SK-N-SH (cell line): Measurements from ENCODE around the gene GAPVD1. TPM values are rescaled to one million over a fixed set of nuclear protein-coding genes. Genes with fewer than 3 reads are reported as not detected.

Source experiments
- CTCF ChIA-PET: fragments of 300-600, 350-600 bp; formaldehyde crosslinking; extraction: SDS; loops from one replicate; lab custom pipeline; 2021; lab: Yijun Ruan, JAX
- POLR2A ChIA-PET: fragments of 350-600 bp; sonication (Branson Sonifier 250); formaldehyde crosslinking; extraction: SDS; loops from one replicate; lab custom pipeline; 2020; ENCODE audit warnings: antibody characterized with exemption, inconsistent platforms; lab: Yijun Ruan, JAX
- DNase-seq: peaks from one replicate; pipeline ENCODE4 v3.0.0; 2012
- H2AFZ ChIP-seq: fragments of 200-600 bp; sonication (generic); 2 replicates; pipeline ENCODE4 v1.8.1; 2016; ENCODE audit warnings: antibody characterized with exemption, mild to moderate bottlenecking, low read depth
- H3F3A ChIP-seq: fragments of 200-600 bp; sonication (generic); replicated peaks from 2 replicates; pipeline ENCODE3; 2016; ENCODE audit warnings: antibody characterized with exemption, mild to moderate bottlenecking; ENCODE audit not compliant: insufficient read depth
- H3K27ac ChIP-seq, 2 experiments: fragments of 200-500 bp in 1 of 2; fragments of 200-600 bp in 1 of 2; sonication (Bioruptor generic) in 1 of 2; sonication (generic), shearing (Covaris generic) in 1 of 2; 2 replicates each; pipeline versions ENCODE4 v1.5.1 to v1.6.1; 2014 to 2016; ENCODE audit warnings: low read depth in 2 of 2, inconsistent platforms in 1 of 2, low read length in 1 of 2, mild to moderate bottlenecking in 1 of 2, mixed read lengths in 1 of 2
- H3K27me3 ChIP-seq: fragments of 200-600 bp; sonication (generic), shearing (Covaris generic); 2 replicates; pipeline ENCODE4 v1.6.1; 2016; ENCODE audit warnings: mixed run types; ENCODE audit not compliant: insufficient read depth
- H3K36me3 ChIP-seq, 2 experiments: fragments of 200-500 bp in 1 of 2; fragments of 200-600 bp in 1 of 2; sonication (Bioruptor generic) in 1 of 2; sonication (generic) in 1 of 2; replicated peaks in 1 of 2; 2 replicates each; pipeline versions ENCODE3 to v1.5.1; 2014 to 2016; ENCODE audit warnings: low read length in 1 of 2, mild to moderate bottlenecking in 1 of 2; ENCODE audit not compliant: insufficient read depth in 2 of 2, control insufficient read depth in 1 of 2
- H3K4me1 ChIP-seq, 2 experiments: fragments of 200-500 bp in 1 of 2; fragments of 200-600 bp in 1 of 2; sonication (Bioruptor generic) in 1 of 2; sonication (generic), shearing (Covaris generic) in 1 of 2; 2 replicates each; pipeline versions ENCODE4 v1.5.1 to v1.6.1; 2014 to 2016; ENCODE audit warnings: low read depth in 1 of 2, low read length in 1 of 2, mixed run types in 1 of 2; ENCODE audit not compliant: insufficient read depth in 2 of 2, control insufficient read depth in 1 of 2
- H3K4me2 ChIP-seq: fragments of 200-600 bp; sonication (generic), shearing (Covaris generic); 2 replicates; pipeline ENCODE4 v1.6.1; 2017; ENCODE audit warnings: mixed run types
- H3K4me3 ChIP-seq, 2 experiments: fragments of 200-500 bp in 1 of 2; fragments of 200-600 bp in 1 of 2; sonication (Bioruptor generic) in 1 of 2; sonication (generic), shearing (Covaris generic) in 1 of 2; 2 replicates each; pipeline versions ENCODE4 v1.5.1 to v1.8.1; 2014 to 2016; ENCODE audit warnings: low read depth in 2 of 2, inconsistent platforms in 1 of 2, low read length in 1 of 2, mild to moderate bottlenecking in 1 of 2, mixed read lengths in 1 of 2, moderate library complexity in 1 of 2
- H3K79me2 ChIP-seq: fragments of 200-600 bp; sonication (generic); 2 replicates; pipeline ENCODE4 v1.8.1; 2017; ENCODE audit warnings: mild to moderate bottlenecking; ENCODE audit not compliant: insufficient read depth
- H3K9ac ChIP-seq: fragments of 200-600 bp; sonication (generic); 2 replicates; pipeline ENCODE4 v1.6.1; 2017; ENCODE audit warnings: mixed run types
- H3K9me2 ChIP-seq: fragments of 200-600 bp; sonication (generic); 2 replicates; pipeline ENCODE4 v1.6.1; 2017; ENCODE audit warnings: mixed run types
- H3K9me3 ChIP-seq: fragments of 200-600 bp; sonication (generic); 2 replicates; pipeline ENCODE4 v1.6.1; 2017; ENCODE audit warnings: mixed run types, mild to moderate bottlenecking, moderate library complexity
- H4K20me1 ChIP-seq: fragments of 200-600 bp; sonication (generic); 2 replicates; pipeline ENCODE4 v1.6.1; 2017; ENCODE audit warnings: mild to moderate bottlenecking, mixed run types; ENCODE audit not compliant: insufficient read depth
- EP300 ChIP-seq, 2 experiments: IDR thresholded peaks; 2 replicates each; pipeline versions ENCODE4 v1.4.0 to v1.6.1; 2012; ENCODE audit warnings: borderline replicate concordance in 1 of 2, low read depth in 1 of 2, low read length in 1 of 2
- FOSL2 ChIP-seq: IDR thresholded peaks from 2 replicates; pipeline ENCODE4 v1.4.0; 2012; ENCODE audit warnings: low read depth, mild to moderate bottlenecking, moderate library complexity, borderline replicate concordance
- NFIC ChIP-seq: IDR thresholded peaks from 2 replicates; pipeline ENCODE4 v1.4.0; 2012; ENCODE audit warnings: borderline replicate concordance
- NRF1 ChIP-seq: IDR thresholded peaks from 2 replicates; pipeline ENCODE4 v1.6.1; 2012; ENCODE audit warnings: low read depth, mild to moderate bottlenecking, low read length
- RCOR1 ChIP-seq: fragments of 150-350 bp; IDR thresholded peaks from 2 replicates; pipeline ENCODE4 v1.6.1; 2017; ENCODE audit warnings: antibody characterized with exemption, low read length
- RXRA ChIP-seq: IDR thresholded peaks from 2 replicates; pipeline ENCODE4 v1.4.0; 2012; ENCODE audit warnings: low read depth, mild to moderate bottlenecking, borderline replicate concordance
- WGBS: methylation state at CpG from one replicate; pipeline ENCODE4 v1.1.6; 2017; ENCODE audit warnings: low lambda C conversion rate; 5-methylcytosine and 5-hydroxymethylcytosine counted together
- polyA plus RNA-seq, 3 experiments: library from polyadenylated mRNA; depleted of rRNA; stranded (reverse); fragments of >200 nt; gene quantifications; 2 replicates each; pipeline ENCODE4 v1.2.3, GENCODE V29; 2012
- TF ChIP-seq, protein P1 (sequence below): fragments of 200-600 bp; sonication (generic); IDR thresholded peaks from 2 replicates; pipeline ENCODE4 v1.6.1; 2017; ENCODE audit warnings: antibody characterized with exemption, mild to moderate bottlenecking, moderate library complexity
- TF ChIP-seq, protein P2 (sequence below): IDR thresholded peaks from 2 replicates; pipeline ENCODE4 v1.6.1; 2012; ENCODE audit warnings: mild to moderate bottlenecking, low read depth, low read length, moderate library complexity

The GAPVD1 gene
- polyA plus RNA-seq, 1 of the 3 experiments (the other 2 are of a cell fraction), result 10.5 TPM

DNA sequence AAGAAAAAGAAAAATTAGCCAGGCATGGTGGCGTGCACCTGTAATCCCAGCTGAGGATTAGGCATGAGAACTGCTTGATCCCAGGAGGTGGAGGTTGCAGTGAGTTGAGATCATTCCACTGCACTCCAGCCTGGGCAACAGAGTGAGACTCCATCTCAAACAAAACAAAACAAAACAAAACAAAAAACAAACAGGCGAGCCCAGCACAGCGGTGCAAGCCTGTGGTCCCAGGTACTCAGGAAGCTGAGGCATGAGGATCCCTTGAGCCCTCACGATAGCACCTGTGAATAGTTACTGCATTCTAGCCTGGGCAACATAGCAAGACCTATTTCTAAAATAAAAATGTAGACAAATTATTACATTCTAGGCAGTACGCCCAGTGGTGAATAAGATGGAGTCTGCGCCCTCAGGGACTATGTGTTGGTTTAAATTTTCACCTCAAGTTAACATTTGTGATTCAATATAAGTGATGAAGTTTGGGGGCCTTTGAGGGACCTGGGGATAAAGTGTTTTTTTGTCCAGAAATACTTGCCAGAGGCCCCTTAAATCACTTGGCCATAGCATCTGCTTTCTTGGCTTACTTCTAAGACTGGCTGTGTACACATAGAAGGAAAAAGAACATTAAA is 3.4 kb upstream of the GAPVD1 start:
- H3K9me3 ChIP-seq, result no peaks in the 10 kb centered on the region
- H3K27me3 ChIP-seq, result no peaks in the 10 kb centered on the region
- H4K20me1 ChIP-seq, result no peaks in the 10 kb centered on the region; the same call in 1 of the 2 replicates
- ChIA-PET POLR2A (no interaction called here), CTCF (no interaction called here)
- no peaks in the 10 kb centered on the region for H3K36me3 ChIP-seq
- H3F3A ChIP-seq, result no peaks in the 10 kb centered on the region
- no peaks in the 10 kb centered on the region for H3K9me2 ChIP-seq
- WGBS, result 93% methylated on average over 6 of the region's 6 CpGs
- no peaks in the 10 kb centered on the region; a peak in 1 of 4 replicates for H3K4me1 ChIP-seq
- H2AFZ ChIP-seq, result no peak overlapping the region
- H3K79me2 ChIP-seq, result peaks cover 16% of the 10 kb centered on the region
- no peak overlapping the region for H3K4me2 ChIP-seq
- no peak for DNase-seq
- no peak overlapping the region for H3K9ac ChIP-seq
- H3K27ac ChIP-seq, result no peak overlapping the region
- no peak overlapping the region for H3K4me3 ChIP-seq
- TF ChIP-seq RCOR1 (no peak), FOSL2 (no peak), NRF1 (no peak)

DNA sequence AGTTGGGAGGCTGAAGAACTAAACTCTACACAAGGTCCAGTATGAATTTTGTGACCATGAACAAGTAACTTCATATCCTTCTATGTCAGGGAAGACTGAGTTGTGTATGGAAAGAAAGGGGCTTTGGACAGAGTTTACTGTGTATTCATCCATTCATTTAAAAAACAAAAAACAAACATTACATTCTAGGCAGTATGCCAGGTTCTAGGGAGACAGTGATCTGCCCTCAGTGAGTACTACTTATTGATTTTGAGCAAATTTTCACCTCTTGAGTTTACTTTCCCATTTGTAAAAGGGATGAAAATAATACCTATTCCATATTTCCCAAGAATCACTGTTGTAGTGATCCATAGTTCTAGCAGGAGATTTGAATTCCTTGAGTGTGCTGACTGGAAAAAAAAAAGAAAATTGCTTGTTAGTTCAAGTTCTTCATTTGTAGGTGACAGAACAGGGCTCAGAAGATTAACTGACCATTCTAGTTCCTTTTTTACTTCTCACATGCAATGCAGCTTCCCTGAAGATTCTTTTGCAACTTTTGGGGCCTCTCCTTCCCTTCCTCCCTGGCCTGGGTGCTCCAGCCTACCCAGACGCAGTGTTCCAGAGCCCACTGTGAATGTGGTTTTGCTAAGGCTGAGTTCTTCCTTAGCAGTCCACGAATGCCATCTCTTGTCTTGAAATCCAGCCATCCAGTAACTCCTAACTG is 2.6 kb upstream of the GAPVD1 start:
- ChIA-PET POLR2A (no interaction called here), CTCF (no interaction called here)
- no peaks in the 10 kb centered on the region for H3K9me3 ChIP-seq
- no peak for TF ChIP-seq EP300 (IDR thresholded peaks at IDR 0.05; ENCODE audit: borderline replicate concordance in 1 of 2, low read depth in 1 of 2, low read length in 1 of 2)
- TF ChIP-seq, protein P1, sequence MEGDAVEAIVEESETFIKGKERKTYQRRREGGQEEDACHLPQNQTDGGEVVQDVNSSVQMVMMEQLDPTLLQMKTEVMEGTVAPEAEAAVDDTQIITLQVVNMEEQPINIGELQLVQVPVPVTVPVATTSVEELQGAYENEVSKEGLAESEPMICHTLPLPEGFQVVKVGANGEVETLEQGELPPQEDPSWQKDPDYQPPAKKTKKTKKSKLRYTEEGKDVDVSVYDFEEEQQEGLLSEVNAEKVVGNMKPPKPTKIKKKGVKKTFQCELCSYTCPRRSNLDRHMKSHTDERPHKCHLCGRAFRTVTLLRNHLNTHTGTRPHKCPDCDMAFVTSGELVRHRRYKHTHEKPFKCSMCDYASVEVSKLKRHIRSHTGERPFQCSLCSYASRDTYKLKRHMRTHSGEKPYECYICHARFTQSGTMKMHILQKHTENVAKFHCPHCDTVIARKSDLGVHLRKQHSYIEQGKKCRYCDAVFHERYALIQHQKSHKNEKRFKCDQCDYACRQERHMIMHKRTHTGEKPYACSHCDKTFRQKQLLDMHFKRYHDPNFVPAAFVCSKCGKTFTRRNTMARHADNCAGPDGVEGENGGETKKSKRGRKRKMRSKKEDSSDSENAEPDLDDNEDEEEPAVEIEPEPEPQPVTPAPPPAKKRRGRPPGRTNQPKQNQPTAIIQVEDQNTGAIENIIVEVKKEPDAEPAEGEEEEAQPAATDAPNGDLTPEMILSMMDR, result no peak
- TF ChIP-seq RXRA, result no peak
- no peak for TF ChIP-seq NRF1
- no peak for TF ChIP-seq FOSL2
- no peak for TF ChIP-seq NFIC
- TF ChIP-seq, protein P2, sequence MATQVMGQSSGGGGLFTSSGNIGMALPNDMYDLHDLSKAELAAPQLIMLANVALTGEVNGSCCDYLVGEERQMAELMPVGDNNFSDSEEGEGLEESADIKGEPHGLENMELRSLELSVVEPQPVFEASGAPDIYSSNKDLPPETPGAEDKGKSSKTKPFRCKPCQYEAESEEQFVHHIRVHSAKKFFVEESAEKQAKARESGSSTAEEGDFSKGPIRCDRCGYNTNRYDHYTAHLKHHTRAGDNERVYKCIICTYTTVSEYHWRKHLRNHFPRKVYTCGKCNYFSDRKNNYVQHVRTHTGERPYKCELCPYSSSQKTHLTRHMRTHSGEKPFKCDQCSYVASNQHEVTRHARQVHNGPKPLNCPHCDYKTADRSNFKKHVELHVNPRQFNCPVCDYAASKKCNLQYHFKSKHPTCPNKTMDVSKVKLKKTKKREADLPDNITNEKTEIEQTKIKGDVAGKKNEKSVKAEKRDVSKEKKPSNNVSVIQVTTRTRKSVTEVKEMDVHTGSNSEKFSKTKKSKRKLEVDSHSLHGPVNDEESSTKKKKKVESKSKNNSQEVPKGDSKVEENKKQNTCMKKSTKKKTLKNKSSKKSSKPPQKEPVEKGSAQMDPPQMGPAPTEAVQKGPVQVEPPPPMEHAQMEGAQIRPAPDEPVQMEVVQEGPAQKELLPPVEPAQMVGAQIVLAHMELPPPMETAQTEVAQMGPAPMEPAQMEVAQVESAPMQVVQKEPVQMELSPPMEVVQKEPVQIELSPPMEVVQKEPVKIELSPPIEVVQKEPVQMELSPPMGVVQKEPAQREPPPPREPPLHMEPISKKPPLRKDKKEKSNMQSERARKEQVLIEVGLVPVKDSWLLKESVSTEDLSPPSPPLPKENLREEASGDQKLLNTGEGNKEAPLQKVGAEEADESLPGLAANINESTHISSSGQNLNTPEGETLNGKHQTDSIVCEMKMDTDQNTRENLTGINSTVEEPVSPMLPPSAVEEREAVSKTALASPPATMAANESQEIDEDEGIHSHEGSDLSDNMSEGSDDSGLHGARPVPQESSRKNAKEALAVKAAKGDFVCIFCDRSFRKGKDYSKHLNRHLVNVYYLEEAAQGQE, result no peak
- DNase-seq, result no peak
- H4K20me1 ChIP-seq, result peaks cover 4% of the 10 kb centered on the region; the same call in 1 of the 2 replicates
- no peak overlapping the region for H3K4me2 ChIP-seq
- no peak overlapping the region for H2AFZ ChIP-seq
- no peaks in the 10 kb centered on the region for H3K9me2 ChIP-seq
- no peak overlapping the region for H3K27ac ChIP-seq
- H3F3A ChIP-seq, result no peaks in the 10 kb centered on the region
- H3K36me3 ChIP-seq, result no peaks in the 10 kb centered on the region
- 75% methylated on average over 2 of the region's 2 CpGs for WGBS
- no peak overlapping the region for H3K9ac ChIP-seq
- H3K79me2 ChIP-seq, result peaks cover 24% of the 10 kb centered on the region
- H3K4me1 ChIP-seq, result no peaks in the 10 kb centered on the region; a peak in 2 of 4 replicates
- H3K4me3 ChIP-seq, result no peak overlapping the region
- H3K27me3 ChIP-seq, result no peaks in the 10 kb centered on the region
